Natural killer cell (primary cell): Measurements from ENCODE around the gene RPUSD4. TPM values are rescaled to one million over a fixed set of nuclear protein-coding genes. Genes with fewer than 3 reads are reported as not detected.

Experiments used
- ATAC-seq, 3 donors: fragments of 150-1000 bp in 2 of 3; fragments of 200-7000 bp in 1 of 3; cut with Tn5 transposase; 1 replicate in 1 of 3; 2 replicates in 2 of 3; pipeline ENCODE4 v1.10.0; 2021; ENCODE audit warnings: mild to moderate bottlenecking in 2 of 3, moderate library complexity in 2 of 3
- DNase-seq, 2 donors: peaks; one replicate each; pipeline versions ENCODE4 v3.0.0 to v3.0.0-alpha.2; 2013 to 2021; ENCODE audit warnings: mixed read lengths in 1 of 2
- H3K27ac ChIP-seq: one replicate; pipeline ENCODE4 v1.5.1; 2013; ENCODE audit warnings: mild to moderate bottlenecking, low read length
- H3K27me3 ChIP-seq: one replicate; pipeline ENCODE4 v1.6.1; 2013; ENCODE audit warnings: low read length; ENCODE audit not compliant: control insufficient read depth, insufficient read depth
- H3K36me3 ChIP-seq: one replicate; pipeline ENCODE4 v1.6.1; 2013; ENCODE audit warnings: low read length; ENCODE audit not compliant: control insufficient read depth, insufficient read depth
- H3K4me1 ChIP-seq: one replicate; pipeline ENCODE4 v1.6.1; 2013; ENCODE audit warnings: low read length; ENCODE audit not compliant: control insufficient read depth, insufficient read depth
- H3K4me3 ChIP-seq: one replicate; pipeline ENCODE4 v1.5.1; 2013; ENCODE audit warnings: low read length
- H3K9me3 ChIP-seq: one replicate; pipeline ENCODE4 v1.6.1; 2013; ENCODE audit warnings: low read length; ENCODE audit not compliant: control insufficient read depth, insufficient read depth
- H3K27ac Mint-ChIP-seq, 2 donors: one replicate each; pipeline ENCODE4 v1.8.0; 2022; ENCODE audit warnings: mild to moderate bottlenecking in 2 of 2, mixed read lengths in 2 of 2, moderate library complexity in 1 of 2
- H3K27me3 Mint-ChIP-seq, 2 donors: one replicate each; pipeline ENCODE4 v1.8.0; 2022; ENCODE audit warnings: low read depth in 2 of 2, mixed read lengths in 2 of 2
- H3K36me3 Mint-ChIP-seq: one replicate; pipeline ENCODE4 v1.8.0; 2022; ENCODE audit warnings: mixed read lengths
- H3K4me1 Mint-ChIP-seq, 2 donors: one replicate each; pipeline ENCODE4 v1.8.0; 2022; ENCODE audit warnings: mixed read lengths in 2 of 2
- H3K4me3 Mint-ChIP-seq: one replicate; pipeline ENCODE4 v1.8.0; 2022; ENCODE audit warnings: mild to moderate bottlenecking, moderate library complexity, mixed read lengths
- H3K9me3 Mint-ChIP-seq, 2 donors: one replicate each; pipeline ENCODE4 v1.8.0; 2022; ENCODE audit warnings: mixed read lengths in 2 of 2
- CTCF ChIP-seq: fragments of 200-600 bp; IDR thresholded peaks from one replicate; pipeline ENCODE4 v1.8.0; 2022; ENCODE audit warnings: antibody characterized with exemption
- WGBS: methylation state at CpG from one replicate; pipeline ENCODE4 v1.1.7; 2013; ENCODE audit warnings: missing lambda C conversion rate; ENCODE audit not compliant: insufficient coverage; 5-methylcytosine and 5-hydroxymethylcytosine counted together
- intact Hi-C: fragments of 100-400 bp; cut with micrococcal nuclease; formaldehyde crosslinking; loops from one replicate; pipeline ENCODE4 v1.14.2; 2022
- total RNA-seq, 4 donors: library from RNA; stranded (reverse); fragments of 120-200 nt in 1 of 4; gene quantifications; one replicate each; pipeline versions ENCODE4 v1.2.3 to v1.2.4, GENCODE V29; 2013 to 2022

Gene RPUSD4
- total RNA-seq, 3 donors from 2014 or later (not counting 1 experiment from before 2014, with no cell fraction given) = 27.1 to 41.7 (median 38.9) TPM

DNA sequence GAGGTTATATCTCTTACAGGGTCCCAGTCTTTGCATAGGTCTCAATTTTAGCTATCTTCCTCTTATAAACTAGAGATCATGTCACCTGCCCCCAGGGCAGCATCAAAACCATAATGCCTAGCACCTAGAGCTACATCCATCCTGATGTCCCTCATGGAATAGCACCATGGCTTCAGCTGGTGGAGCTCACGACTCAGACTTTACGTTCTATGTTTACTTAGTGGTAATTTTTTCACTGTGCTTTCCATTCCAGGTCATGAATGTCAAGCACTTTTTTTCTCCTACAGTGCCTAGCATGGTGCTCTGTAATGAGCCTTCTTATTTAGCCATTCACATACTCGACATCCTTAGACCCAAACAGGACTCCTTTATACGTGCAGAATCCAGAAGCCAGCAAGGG, 58.4 kb downstream of the RPUSD4 start:
- Histone ChIP-seq H3K27me3 (no peaks in the 10 kb centered on the region), H3K27ac (no peak overlapping the region), H3K4me1 (no peaks in the 10 kb centered on the region), H3K9me3 (no peaks in the 10 kb centered on the region), H3K4me3 (no peak overlapping the region), H3K36me3 (no peaks in the 10 kb centered on the region)
- Mint-ChIP-seq H3K27ac (no peak overlapping the region), H3K4me1 (no peaks in the 10 kb centered on the region), H3K9me3 (peaks cover 4 to 5% of the 10 kb centered on the region in 2 donors), H3K36me3 (no peaks in the 10 kb centered on the region), H3K4me3 (no peak overlapping the region), H3K27me3 (peaks cover 8 to 14% of the 10 kb centered on the region in 2 donors)
- intact Hi-C loops = no loop called here
- no peak for ATAC-seq
- 88% methylated on average over 3 of the region's 4 CpGs for WGBS
- TF ChIP-seq CTCF = no peak
- DNase-seq = no peak

GRCh38 chr11:126152586-126152985, 58.9 kb downstream of the RPUSD4 start:
- Histone ChIP-seq H3K27me3 (no peaks in the 10 kb centered on the region), H3K4me1 (no peaks in the 10 kb centered on the region), H3K27ac (no peak overlapping the region), H3K36me3 (no peaks in the 10 kb centered on the region), H3K4me3 (no peak overlapping the region), H3K9me3 (no peaks in the 10 kb centered on the region)
- H3K27me3 Mint-ChIP-seq = peaks cover 8 to 14% of the 10 kb centered on the region in 2 donors
- H3K9me3 Mint-ChIP-seq = peaks cover 4 to 5% of the 10 kb centered on the region in 2 donors
- no peak for ATAC-seq
- intact Hi-C loops = no loop called here
- no peak overlapping the region for H3K27ac Mint-ChIP-seq
- no peaks in the 10 kb centered on the region for H3K36me3 Mint-ChIP-seq
- H3K4me1 Mint-ChIP-seq = no peaks in the 10 kb centered on the region
- TF ChIP-seq CTCF = no peak
- no peak overlapping the region for H3K4me3 Mint-ChIP-seq
- no peak for DNase-seq

- Mint-ChIP-seq H3K9me3 (peaks cover 4 to 5% of the 10 kb centered on the region in 2 donors), H3K27ac (no peak overlapping the region), H3K27me3 (peaks cover 8 to 14% of the 10 kb centered on the region in 2 donors), H3K4me3 (no peak overlapping the region), H3K4me1 (no peaks in the 10 kb centered on the region), H3K36me3 (no peaks in the 10 kb centered on the region)
- WGBS = 68% methylated on average over 1 of the region's 1 CpG
- no peaks in the 10 kb centered on the region for H3K9me3 ChIP-seq
- no peaks in the 10 kb centered on the region for H3K4me1 ChIP-seq
- ATAC-seq (no peak), DNase-seq (no peak)
- H3K27me3 ChIP-seq = no peaks in the 10 kb centered on the region
- intact Hi-C loops = no loop called here
- H3K4me3 ChIP-seq = no peak overlapping the region
- no peaks in the 10 kb centered on the region for H3K36me3 ChIP-seq
- no peak for TF ChIP-seq CTCF
- H3K27ac ChIP-seq = no peak overlapping the region
These were observed 59.3 kb downstream of the RPUSD4 start for GRCh38 chr11:126152152-126152551.

Other genes with a start within 250 kb of the RPUSD4 start
- gene CDON, start 148.8 kb downstream of the RPUSD4 start, total RNA-seq = under 1 TPM in 2 of 3 donors, not detected in 1; 0.25 to 0.38 TPM
- 1 to 10 TPM; 5.4 to 9.7 (median 7.8) TPM for gene FAM118B, start 132 bp upstream of the RPUSD4 start, total RNA-seq
- 100 to 1,000 TPM; 188 to 225 (median 195) TPM for gene SRPRA, start 57.2 kb upstream of the RPUSD4 start, total RNA-seq
- gene FOXRED1, start 57.5 kb upstream of the RPUSD4 start, total RNA-seq = 10 to 100 TPM; 31.1 to 37.9 (median 31.3) TPM
- gene TIRAP, start 71.4 kb upstream of the RPUSD4 start, total RNA-seq = 10 to 100 TPM; 14.5 to 24.0 (median 19.5) TPM
- gene DCPS, start 92.4 kb upstream of the RPUSD4 start, total RNA-seq = 10 to 100 TPM; 20.1 to 25.8 (median 23.1) TPM
- 10 to 100 TPM; 43.3 to 57.6 (median 47.3) TPM for gene ST3GAL4, start 144.0 kb upstream of the RPUSD4 start, total RNA-seq